Non-pigmented ciliary epithelial cell (primary cell): ENCODE results near the gene FHL2.
A peak's percentile ranks its signal among the peaks of the same experiment; 100 is the strongest.
"Not testable (repeated sequence)": the region's sequence is repeated elsewhere in the genome, so short reads cannot be mapped to it uniquely, and the experiment has no call there.

Source experiments
- DNase-seq: peaks from one replicate; pipeline ENCODE4 v3.0.0-alpha.2; 2010; ENCODE audit warnings: low read depth

The FHL2 gene

GRCh38 chr2:105398336-105399206 lies at the start of gene FHL2:
FHL2 (minus strand) TSS chr2:105399051; CDS start chr2:105386516, 12,535 bp downstream.
- no peak for DNase-seq

GRCh38 chr2:105447476-105447875 lies 48.6 kb upstream of the FHL2 start:
- peak; percentile 60 for DNase-seq

- DNase-seq: no peak
These were observed 47.6 kb upstream of the FHL2 start for GRCh38 chr2:105446501-105446900.

- DNase-seq: no peak
These were observed 47.1 kb upstream of the FHL2 start for GRCh38 chr2:105445976-105446375.

- no peak for DNase-seq
These were observed 46.6 kb upstream of the FHL2 start for GRCh38 chr2:105445498-105445897.

- DNase-seq: no peak
These were observed 45.1 kb upstream of the FHL2 start for GRCh38 chr2:105443617-105444598.

- no peak for DNase-seq
These were observed 43.9 kb upstream of the FHL2 start for GRCh38 chr2:105442721-105443120.

- DNase-seq: no peak
These were observed 43.2 kb upstream of the FHL2 start for GRCh38 chr2:105442056-105442455.

GRCh38 chr2:105439141-105439540 lies 40.3 kb upstream of the FHL2 start:
- DNase-seq: no peak

- no peak for DNase-seq
These were observed 39.5 kb upstream of the FHL2 start for GRCh38 chr2:105438104-105438929.

- DNase-seq: no peak
These were observed 38.9 kb upstream of the FHL2 start for GRCh38 chr2:105437708-105438103.

GRCh38 chr2:105432749-105433148 lies 33.9 kb upstream of the FHL2 start:
- no peak for DNase-seq

GRCh38 chr2:105432044-105432399 lies 33.2 kb upstream of the FHL2 start:
- no peak for DNase-seq

GRCh38 chr2:105431367-105432043 lies 32.7 kb upstream of the FHL2 start:
- no peak for DNase-seq

- no peak for DNase-seq
These were observed 29.7 kb upstream of the FHL2 start for GRCh38 chr2:105428387-105429018.

- DNase-seq: no peak
These were observed 28.6 kb upstream of the FHL2 start for GRCh38 chr2:105427485-105427884.

GRCh38 chr2:105426626-105427292 lies 27.9 kb upstream of the FHL2 start:
- no peak for DNase-seq

- DNase-seq: no peak
These were observed 27.2 kb upstream of the FHL2 start for GRCh38 chr2:105425936-105426625.

GRCh38 chr2:105424836-105425235 lies 26.0 kb upstream of the FHL2 start:
- DNase-seq: not testable (repeated sequence)

GRCh38 chr2:105422801-105423200 lies 23.9 kb upstream of the FHL2 start:
- DNase-seq: no peak
